ENCODE measurements around the gene CADM1.

GRCh38 chr11:115480611-115481010 lies 23.6 kb downstream of the CADM1 start:
- TF ChIP-seq GATA2 (IDR thresholded peaks at IDR 0.05; ENCODE audit: low read depth, low read length) (no peak), GATA3 (IDR thresholded peaks at IDR 0.05; ENCODE audit: low read depth, low read length) (no peak)

Measured in SH-SY5Y (cell line).